ENCODE data around the gene CEP112. TPM values are rescaled to one million over a fixed set of nuclear protein-coding genes. Genes with fewer than 3 reads are reported as not detected.

The CEP112 gene
- total and polyA plus RNA-seq, 10 of the 15 experiments (the other 5 are each of a cell fraction or from before 2014, with no cell fraction given): 0.11 to 3.8 (median 0.32) TPM; not detected in 1

GRCh38 chr17:65865715-65866425 is 326.1 kb downstream of the CEP112 start:
- H3K4me3 ChIP-seq: no peak overlapping the region
- in situ Hi-C loops (cut with MboI) (no loop called here), intact Hi-C loops (cut with micrococcal nuclease; ENCODE audit: unreplicated experiment) (no loop called here)
- ChIA-PET CTCF (no interaction called here), RAD21 (ENCODE audit: unreplicated experiment) (no interaction called here), POLR2A (no interaction called here), SMC1A (ENCODE audit: uncharacterized antibody, unreplicated experiment) (no interaction called here)
- H3K79me2 ChIP-seq (ENCODE audit: control insufficient read depth, insufficient read depth, low read length): no peaks in the 10 kb centered on the region
- 33% methylated on average over 24 of the region's 24 CpGs for WGBS (ENCODE audit: insufficient coverage, insufficient replicate concordance, low lambda C conversion rate, missing lambda C conversion rate)
- H2AFZ ChIP-seq (ENCODE audit: control insufficient read depth, low read depth, low read length): no peak overlapping the region
- H4K20me1 ChIP-seq (ENCODE audit: control insufficient read depth, insufficient read depth): no peaks in the 10 kb centered on the region
- H3K9me3 ChIP-seq (replicated peaks; ENCODE audit: control insufficient read depth, insufficient read depth, low read length): no peaks in the 10 kb centered on the region; the same call in 1 of the 3 replicates
- H3K36me3 ChIP-seq (ENCODE audit: control insufficient read depth in 2 of 2, insufficient read depth in 2 of 2, low read length in 1 of 2): no peaks in the 10 kb centered on the region
- H3K27ac ChIP-seq (ENCODE audit: control insufficient read depth, insufficient read depth): no peak overlapping the region
- no peak for DNase-seq (ENCODE audit: low read depth, low spot score)
- FAIRE-seq: no peak
- no peaks in the 10 kb centered on the region for H3K27me3 ChIP-seq (replicated peaks in 1 of 2; ENCODE audit: control insufficient read depth in 2 of 2, insufficient read depth in 2 of 2, low read length in 1 of 2)
- no peaks in the 10 kb centered on the region for H3K4me1 ChIP-seq (ENCODE audit: control insufficient read depth, insufficient read depth, low read length)
- no peak overlapping the region for H3K4me2 ChIP-seq (ENCODE audit: control insufficient read depth, insufficient read depth)
- TF ChIP-seq EZH2 (IDR thresholded peaks at IDR 0.05; ENCODE audit: borderline replicate concordance, control insufficient read depth, low read depth, low read length) (no peak), REST (IDR thresholded peaks at IDR 0.05; ENCODE audit: low read depth, low read length) (no peak), E4F1 (IDR thresholded peaks at IDR 0.05; ENCODE audit: borderline replicate concordance, partially characterized antibody) (no peak), FOXM1 (IDR thresholded peaks at IDR 0.05; ENCODE audit: low read depth, low read length) (no peak), PAX5 (IDR thresholded peaks at IDR 0.05; ENCODE audit: borderline replicate concordance, low read depth, low read length) (no peak), NFYA (IDR thresholded peaks at IDR 0.05; ENCODE audit: borderline replicate concordance, low read depth, low read length) (no peak), BCLAF1 (IDR thresholded peaks at IDR 0.05) (no peak), RAD51 (IDR thresholded peaks at IDR 0.05) (no peak), GABPA (IDR thresholded peaks at IDR 0.05; ENCODE audit: low read depth) (no peak), CBX3 (IDR thresholded peaks at IDR 0.05; ENCODE audit: borderline replicate concordance, low read depth) (no peak), TCF3 (IDR thresholded peaks at IDR 0.05; ENCODE audit: borderline replicate concordance, insufficient read depth, low read depth, low read length) (no peak)
- H3K9ac ChIP-seq (ENCODE audit: control insufficient read depth, insufficient read depth, low read length): no peak overlapping the region
- ATAC-seq: no peak
- no TSS peak for BruUV-seq (replicated peaks)

Data from GM12878 (cell line).